Mesendoderm (in vitro differentiated cells): ENCODE data around the gene TCN2. TPM values are rescaled to one million over a fixed set of nuclear protein-coding genes. Genes with fewer than 3 reads are reported as not detected.
A peak's percentile ranks its signal among the peaks of the same experiment; 100 is the strongest.
"Not testable (repeated sequence)": the region's sequence is repeated elsewhere in the genome, so short reads cannot be mapped to it uniquely, and the experiment has no call there.

Source experiments
- DNase-seq: peaks from one replicate; pipeline ENCODE4 v3.0.0; 2013
- H2AK5ac ChIP-seq: 2 replicates; pipeline ENCODE4 v1.6.1; 2013; ENCODE audit warnings: low read length, inconsistent platforms
- H2BK120ac ChIP-seq: 2 replicates; pipeline ENCODE4 v1.6.1; 2013; ENCODE audit warnings: low read depth, mild to moderate bottlenecking, low read length, moderate library complexity, mixed read lengths
- H2BK15ac ChIP-seq: replicated peaks from 2 replicates; pipeline ENCODE4 v1.6.1; 2013; ENCODE audit warnings: low read depth, mild to moderate bottlenecking, moderate library complexity
- H2BK5ac ChIP-seq: 2 replicates; pipeline ENCODE4 v1.6.1; 2013; ENCODE audit warnings: low read length, inconsistent platforms
- H3K18ac ChIP-seq: 2 replicates; pipeline ENCODE4 v1.6.1; 2013; ENCODE audit warnings: mild to moderate bottlenecking, low read length, mixed read lengths
- H3K23ac ChIP-seq: one replicate; pipeline ENCODE4 v1.6.1; 2013; ENCODE audit warnings: low read length
- H3K27ac ChIP-seq: 2 replicates; pipeline ENCODE4 v1.5.1; 2013; ENCODE audit warnings: low read depth, mild to moderate bottlenecking, inconsistent platforms, low read length, moderate library complexity
- H3K27me3 ChIP-seq: 2 replicates; pipeline ENCODE4 v1.6.1; 2013; ENCODE audit warnings: low read length, control low read depth, mild to moderate bottlenecking, inconsistent platforms; ENCODE audit not compliant: insufficient read depth, poor library complexity
- H3K36me3 ChIP-seq: 2 replicates; pipeline ENCODE4 v1.6.1; 2013; ENCODE audit warnings: low read length, inconsistent platforms; ENCODE audit not compliant: control insufficient read depth, insufficient read depth
- H3K4ac ChIP-seq: one replicate; pipeline ENCODE4 v1.6.1; 2013; ENCODE audit warnings: low read depth, mild to moderate bottlenecking, low read length, moderate library complexity
- H3K4me1 ChIP-seq: 2 replicates; pipeline ENCODE4 v1.6.1; 2013; ENCODE audit warnings: low read depth, low read length, inconsistent platforms; ENCODE audit not compliant: control insufficient read depth
- H3K4me2 ChIP-seq: 2 replicates; pipeline ENCODE4 v1.6.1; 2013; ENCODE audit warnings: low read length
- H3K4me3 ChIP-seq: 2 replicates; pipeline ENCODE4 v1.5.1; 2013; ENCODE audit warnings: mild to moderate bottlenecking, low read length
- H3K56ac ChIP-seq: one replicate; pipeline ENCODE4 v1.6.1; 2013; ENCODE audit warnings: low read length
- H3K79me1 ChIP-seq: 2 replicates; pipeline ENCODE4 v1.6.1; 2013; ENCODE audit warnings: low read length, inconsistent platforms
- H3K79me2 ChIP-seq: 2 replicates; pipeline ENCODE4 v1.6.1; 2013; ENCODE audit warnings: mild to moderate bottlenecking, low read length; ENCODE audit not compliant: control insufficient read depth, insufficient read depth
- H3K9ac ChIP-seq: 2 replicates; pipeline ENCODE4 v1.6.1; 2013; ENCODE audit warnings: low read length, inconsistent platforms
- H4K5ac ChIP-seq: one replicate; pipeline ENCODE4 v1.6.1; 2013; ENCODE audit warnings: low read length
- H4K8ac ChIP-seq: one replicate; pipeline ENCODE4 v1.6.1; 2013; ENCODE audit warnings: low read depth, mild to moderate bottlenecking, control low read depth, low read length, moderate library complexity
- WGBS: extraction: QIAGEN DNeasy Blood & Tissue Kit; methylation state at CpG from one replicate; pipeline ENCODE4 v1.1.7; 2013; ENCODE audit warnings: low lambda C conversion rate, missing lambda C conversion rate; ENCODE audit not compliant: insufficient coverage; ENCODE audit errors: extremely low coverage; 5-methylcytosine and 5-hydroxymethylcytosine counted together
- polyA plus RNA-seq, 2 experiments: library from polyadenylated mRNA; stranded (reverse); fragments of 200-250 nt; gene quantifications; one replicate each; pipeline ENCODE4 v1.2.3, GENCODE V29; 2013

TCN2 gene
- polyA plus RNA-seq (2013, experiment 1 of 2) = 14.8 TPM
- 15.2 TPM for polyA plus RNA-seq (2013, experiment 2 of 2)

- H2BK5ac ChIP-seq = peak within 1 kb of the TSS; percentile 68
- H3K4me3 ChIP-seq = peak within 1 kb of the TSS; percentile 40
- no peaks in the 10 kb centered on the region for H3K79me2 ChIP-seq
- no peaks in the 10 kb centered on the region for H3K27me3 ChIP-seq
- peak within 1 kb of the TSS; percentile 88 for H3K18ac ChIP-seq
- no peak within 1 kb of the TSS for H2AK5ac ChIP-seq
- peak within 1 kb of the TSS; percentile 71 for H3K4me2 ChIP-seq
- no peaks in the 10 kb centered on the region for H3K79me1 ChIP-seq
- peak within 1 kb of the TSS; percentile 80 for H2BK120ac ChIP-seq
- H3K4ac ChIP-seq = peak within 1 kb of the TSS; percentile 93
- peaks cover 4% of the 10 kb centered on the region for H3K4me1 ChIP-seq
- peak within 1 kb of the TSS; percentile 80 for H3K9ac ChIP-seq
- peak; percentile 97 for DNase-seq
- no peak within 1 kb of the TSS for H4K5ac ChIP-seq
- no peaks in the 10 kb centered on the region for H3K36me3 ChIP-seq
- peak within 1 kb of the TSS; percentile 89 for H3K56ac ChIP-seq
- no peak within 1 kb of the TSS for H4K8ac ChIP-seq
- WGBS = no CpG with 5 or more reads among the region's 24 CpGs
- no peak within 1 kb of the TSS for H3K23ac ChIP-seq
- H3K27ac ChIP-seq = peak within 1 kb of the TSS; percentile 91
- H2BK15ac ChIP-seq = no peak within 1 kb of the TSS
Measured at GRCh38 chr22:30606455-30607299, at the start of gene TCN2. Gene TCN2, plus strand, starts transcription at chr22:30607174. Its CDS starts 158 bp downstream, at chr22:30607332.

- peak; percentile 49 for DNase-seq
- H3K4me3 ChIP-seq = no peak overlapping the region
- no peaks in the 10 kb centered on the region for H3K36me3 ChIP-seq
- no peak overlapping the region for H3K9ac ChIP-seq
- no peak overlapping the region for H4K8ac ChIP-seq
- no peak overlapping the region for H2BK120ac ChIP-seq
- H3K4me2 ChIP-seq = no peak overlapping the region
- H3K23ac ChIP-seq = no peak overlapping the region
- H3K4me1 ChIP-seq = peaks cover 7% of the 10 kb centered on the region
- H2BK15ac ChIP-seq = no peak overlapping the region
- H2BK5ac ChIP-seq = no peak overlapping the region
- no peaks in the 10 kb centered on the region for H3K79me1 ChIP-seq
- no peaks in the 10 kb centered on the region for H3K79me2 ChIP-seq
- H3K18ac ChIP-seq = no peak overlapping the region
- no peaks in the 10 kb centered on the region for H3K27me3 ChIP-seq
- H2AK5ac ChIP-seq = no peak overlapping the region
- no peak overlapping the region for H3K4ac ChIP-seq
- no peak overlapping the region for H3K27ac ChIP-seq
- WGBS = no CpG with 5 or more reads among the region's 8 CpGs
- H4K5ac ChIP-seq = no peak overlapping the region
- H3K56ac ChIP-seq = no peak overlapping the region
Measured at GRCh38 chr22:30557243-30557642, 49.7 kb upstream of the TCN2 start.

GRCh38 chr22:30559889-30560288, 47.1 kb upstream of the TCN2 start:
- WGBS = no CpG with 5 or more reads among the region's 6 CpGs
- Histone ChIP-seq H3K79me1 (no peaks in the 10 kb centered on the region), H3K36me3 (no peaks in the 10 kb centered on the region)

GRCh38 chr22:30560643-30561202, 46.3 kb upstream of the TCN2 start:
- H3K79me2 ChIP-seq, H2BK5ac ChIP-seq, H3K4me1 ChIP-seq, H3K4me2 ChIP-seq, H3K27me3 ChIP-seq, H2AK5ac ChIP-seq, H3K9ac ChIP-seq, H3K23ac ChIP-seq, H3K4me3 ChIP-seq, H2BK15ac ChIP-seq, H3K36me3 ChIP-seq, H4K8ac ChIP-seq, H4K5ac ChIP-seq, H3K79me1 ChIP-seq: not testable (repeated sequence)
- Histone ChIP-seq H3K18ac (peak overlapping the region; percentile 65), H3K56ac (peak overlapping the region; percentile 73), H2BK120ac (peak overlapping the region; percentile 86), H3K27ac (peak overlapping the region; percentile 57), H3K4ac (peak overlapping the region; percentile 74)
- no CpG with 5 or more reads among the region's 11 CpGs for WGBS
- DNase-seq = peak; percentile 43

More at GRCh38 chr22:30559889-30560288, 47.1 kb upstream of the TCN2 start:
- DNase-seq = no peak
- Histone ChIP-seq H3K9ac (peak overlapping the region; percentile 5), H3K4ac (peak overlapping the region; percentile 58), H2BK120ac (peak overlapping the region; percentile 86), H3K4me3 (no peak overlapping the region), H3K79me2 (no peaks in the 10 kb centered on the region), H3K23ac (no peak overlapping the region), H3K18ac (peak overlapping the region; percentile 65), H2BK5ac (no peak overlapping the region), H3K4me2 (no peak overlapping the region), H3K4me1 (peaks cover 7% of the 10 kb centered on the region), H4K5ac (no peak overlapping the region), H2BK15ac (no peak overlapping the region), H3K27me3 (no peaks in the 10 kb centered on the region), H4K8ac (no peak overlapping the region), H2AK5ac (no peak overlapping the region), H3K27ac (no peak overlapping the region), H3K56ac (peak overlapping the region; percentile 65)

GRCh38 chr22:30561402-30562189, 45.4 kb upstream of the TCN2 start:
- Histone ChIP-seq H3K36me3 (no peaks in the 10 kb centered on the region), H3K27me3 (no peaks in the 10 kb centered on the region), H3K79me1 (no peaks in the 10 kb centered on the region), H3K56ac (peak overlapping the region; percentile 77), H2BK5ac (peak overlapping the region; percentile 77), H2AK5ac (peak overlapping the region; percentile 57), H2BK15ac (no peak overlapping the region), H4K5ac (peak overlapping the region; percentile 34), H3K27ac (peak overlapping the region; percentile 57), H3K4ac (peak overlapping the region; percentile 74), H2BK120ac (no peak overlapping the region), H3K18ac (peak overlapping the region; percentile 29), H3K4me2 (no peak overlapping the region), H3K4me1 (peaks cover 7% of the 10 kb centered on the region), H3K23ac (no peak overlapping the region), H4K8ac (no peak overlapping the region), H3K4me3 (no peak overlapping the region), H3K9ac (peak overlapping the region; percentile 6), H3K79me2 (no peaks in the 10 kb centered on the region)
- no CpG with 5 or more reads among the region's 10 CpGs for WGBS
- DNase-seq = peak; percentile 92
